Stimulated activated CD8-positive, alpha-beta memory T cell treated with anti-CD3 and anti-CD28 coated beads, Interleukin-15, amount 100 ng/mL, for 4 hours (primary cell): Measurements from ENCODE around the gene CANT1.
A peak's percentile ranks its signal among the peaks of the same experiment; 100 is the strongest.
"Not testable (repeated sequence)": the region's sequence is repeated elsewhere in the genome, so short reads cannot be mapped to it uniquely, and the experiment has no call there.

Experiments
- DNase-seq, 2 donors: peaks; one replicate each; pipeline ENCODE4 v3.0.0-alpha.2; 2020; ENCODE audit warnings: low read depth in 2 of 2

CANT1 gene

DNA sequence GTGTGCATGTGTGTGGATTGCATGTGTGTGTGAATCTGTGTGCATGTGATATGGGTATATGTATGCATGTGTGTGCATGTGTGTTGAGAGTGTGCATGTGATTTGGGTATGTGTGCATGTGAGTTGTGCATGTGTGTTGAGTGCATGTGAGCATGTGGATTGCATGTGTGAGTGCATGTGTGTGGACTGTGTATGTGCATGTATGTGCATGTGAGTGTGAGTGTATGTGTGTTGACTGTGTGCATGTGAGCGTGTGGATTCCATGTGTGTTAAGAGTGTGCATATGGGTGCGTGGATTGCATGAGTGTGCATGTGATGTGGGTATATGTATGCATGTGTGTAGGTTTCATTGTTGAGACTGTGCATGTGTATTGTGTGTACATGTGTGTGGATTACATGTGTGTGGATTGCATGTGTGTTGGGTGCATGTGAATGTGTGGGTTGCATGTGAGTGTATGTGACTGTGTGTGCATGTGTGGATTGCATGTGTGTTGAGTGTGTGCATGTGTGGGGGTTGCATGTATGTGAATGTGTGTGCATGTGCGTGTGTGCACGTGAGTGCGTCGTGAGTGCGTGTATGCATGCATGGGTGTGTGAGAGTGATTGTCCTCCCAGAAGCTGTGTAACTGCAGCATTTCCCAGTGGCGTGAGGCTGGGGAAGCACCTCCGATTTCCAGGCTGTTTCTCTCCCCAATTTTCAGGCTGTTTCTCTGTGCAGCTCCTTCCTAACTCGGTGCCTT, 33.8 kb upstream of the CANT1 start:
- DNase-seq, result no peak

DNA sequence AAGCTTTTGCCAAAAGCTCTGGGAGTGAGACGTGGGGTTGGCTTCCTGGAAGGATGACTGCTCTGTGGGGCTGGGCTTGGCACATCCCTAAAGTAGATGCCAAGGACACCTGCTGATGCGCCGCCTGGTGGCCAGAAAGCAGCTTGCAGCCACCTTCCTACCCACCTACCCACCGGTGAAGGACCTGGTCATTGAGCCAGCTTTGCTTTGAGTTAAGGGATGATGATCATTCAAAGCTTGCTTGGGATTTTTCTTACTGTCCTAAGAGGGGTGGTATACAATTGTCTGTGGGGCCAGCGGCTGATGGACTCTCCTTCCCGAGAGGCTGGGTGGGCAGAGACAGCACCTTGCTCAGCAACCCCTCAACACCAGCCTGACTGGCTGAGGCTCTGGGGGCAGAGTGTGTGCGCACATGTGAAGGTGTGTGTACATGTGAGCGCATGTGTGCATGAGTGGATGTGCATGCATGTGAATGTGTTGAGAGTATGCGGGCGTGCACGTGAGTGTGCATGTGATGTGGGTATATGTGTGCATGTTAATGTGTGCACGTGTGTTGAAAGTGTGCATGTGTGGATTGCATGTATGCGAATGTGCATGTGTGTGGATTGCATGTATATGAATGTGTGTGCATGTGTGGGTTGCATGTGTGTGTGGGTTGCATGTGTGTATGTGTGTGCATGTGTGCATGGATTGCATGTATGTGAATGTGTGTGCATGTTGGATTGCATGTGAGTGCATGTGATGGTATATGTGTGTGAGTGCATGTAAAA, 33.0 kb upstream of the CANT1 start:
- DNase-seq, result peak; percentile 23 to 24

- DNase-seq, result no peak
Measured at GRCh38 chr17:79041723-79042420, 32.3 kb upstream of the CANT1 start.

- no peak for DNase-seq
Measured at GRCh38 chr17:79041041-79041570, 31.5 kb upstream of the CANT1 start.

GRCh38 chr17:79039886-79040285, 30.3 kb upstream of the CANT1 start:
- DNase-seq, result no peak

- no peak for DNase-seq
Measured at GRCh38 chr17:79039171-79039570, 29.6 kb upstream of the CANT1 start.

DNA sequence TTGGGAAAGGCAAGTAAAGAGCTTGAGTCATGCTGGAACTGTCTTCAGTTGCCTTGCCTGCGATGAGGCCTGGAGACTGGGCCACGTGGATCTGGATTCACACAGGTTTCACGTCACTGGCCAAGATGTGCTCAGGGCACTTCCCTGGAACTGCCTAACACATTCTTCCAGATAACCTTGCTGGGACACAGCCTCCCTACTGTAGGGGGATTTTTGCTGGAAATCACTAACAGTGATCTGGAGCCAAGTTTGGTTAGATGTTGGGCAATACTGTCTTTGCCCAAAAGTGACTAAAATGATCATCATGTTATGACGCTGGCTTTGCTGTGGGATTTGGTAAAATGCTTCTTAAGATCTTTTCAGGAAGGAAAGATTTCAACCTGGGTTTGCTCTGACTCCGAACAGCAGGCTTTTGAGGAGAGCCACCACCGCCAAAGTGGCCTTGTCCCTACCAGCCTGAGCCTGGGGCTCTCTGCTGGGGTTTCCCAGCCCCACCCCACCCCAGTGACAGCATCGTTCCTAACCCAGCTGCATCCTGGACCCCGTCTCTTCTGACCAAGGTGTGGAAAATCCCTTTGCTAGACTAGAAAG, 29.1 kb upstream of the CANT1 start:
- no peak for DNase-seq

DNA sequence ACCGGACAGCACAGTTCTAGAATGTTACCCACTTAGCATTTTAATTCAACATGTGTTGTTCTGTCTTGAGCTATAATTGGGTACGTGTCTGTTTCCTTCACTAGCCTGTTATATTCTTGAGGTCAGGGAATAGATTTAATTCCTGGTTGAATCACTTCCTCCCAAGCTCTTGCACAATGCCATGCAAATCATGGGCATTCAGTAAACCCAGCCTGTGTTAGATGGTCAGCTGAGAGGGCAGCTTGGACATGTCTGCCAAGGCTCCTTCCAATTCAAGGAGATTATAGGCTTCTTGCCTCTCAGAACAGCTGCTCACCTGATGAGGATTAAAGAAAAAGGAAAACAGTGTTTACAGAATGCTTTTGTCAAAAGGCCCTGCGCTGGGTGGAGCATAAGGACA, 27.0 kb upstream of the CANT1 start:
- no peak for DNase-seq

DNA sequence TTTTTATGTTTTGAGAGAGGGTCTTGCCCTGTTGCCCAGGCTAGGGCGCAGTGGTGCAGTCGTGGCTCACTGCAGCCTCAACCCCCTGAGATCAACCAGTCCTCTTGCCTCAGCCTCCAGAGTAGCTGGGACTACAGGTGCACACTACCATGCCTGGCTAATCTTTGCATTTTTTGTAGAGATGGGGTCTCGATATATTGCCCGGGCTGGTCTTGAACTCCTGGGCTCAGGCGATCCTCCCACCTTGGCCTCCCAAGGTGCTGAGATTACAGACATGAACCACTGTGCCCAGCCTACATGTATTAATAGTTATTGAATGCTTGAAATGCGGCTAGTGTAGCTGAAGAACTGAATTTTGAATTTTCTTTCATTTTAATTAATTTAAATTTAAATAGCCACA, 26.6 kb upstream of the CANT1 start:
- DNase-seq, result no peak

- DNase-seq, result no peak
Measured at GRCh38 chr17:79035686-79036085, 26.1 kb upstream of the CANT1 start.

DNA sequence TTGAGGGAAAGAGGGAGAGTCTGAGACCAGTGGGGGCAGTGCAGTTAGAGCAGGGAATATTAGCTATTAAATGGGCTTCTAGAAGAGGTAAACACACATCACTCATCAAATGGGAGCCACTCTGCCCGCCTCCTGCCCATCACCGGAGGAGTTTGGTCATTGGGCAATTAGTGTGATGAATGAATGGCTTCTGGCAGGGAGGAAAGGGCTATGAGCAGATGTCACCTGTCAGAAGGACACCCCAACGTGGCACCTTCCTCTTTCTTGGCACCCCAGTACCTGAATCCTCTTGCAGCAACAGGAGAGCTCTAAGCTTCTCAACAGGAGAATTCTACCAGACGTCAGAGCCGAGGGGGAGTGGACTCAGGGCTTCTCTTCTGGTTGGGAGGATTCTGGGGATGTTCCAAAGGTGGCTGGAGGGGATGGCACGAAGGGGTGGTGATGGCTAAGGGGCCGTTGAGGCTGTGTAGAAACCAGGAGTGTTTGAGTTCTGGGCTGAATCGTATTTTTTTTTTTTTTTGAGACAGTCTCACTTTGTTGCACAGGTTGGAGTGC, 25.4 kb upstream of the CANT1 start:
- DNase-seq, result no peak

- no peak for DNase-seq
Measured at GRCh38 chr17:79033741-79034501, 24.4 kb upstream of the CANT1 start.

GRCh38 chr17:79033046-79033616, 23.6 kb upstream of the CANT1 start:
- no peak for DNase-seq

GRCh38 chr17:79031996-79032875, 22.7 kb upstream of the CANT1 start:
- DNase-seq, result no peak

DNA sequence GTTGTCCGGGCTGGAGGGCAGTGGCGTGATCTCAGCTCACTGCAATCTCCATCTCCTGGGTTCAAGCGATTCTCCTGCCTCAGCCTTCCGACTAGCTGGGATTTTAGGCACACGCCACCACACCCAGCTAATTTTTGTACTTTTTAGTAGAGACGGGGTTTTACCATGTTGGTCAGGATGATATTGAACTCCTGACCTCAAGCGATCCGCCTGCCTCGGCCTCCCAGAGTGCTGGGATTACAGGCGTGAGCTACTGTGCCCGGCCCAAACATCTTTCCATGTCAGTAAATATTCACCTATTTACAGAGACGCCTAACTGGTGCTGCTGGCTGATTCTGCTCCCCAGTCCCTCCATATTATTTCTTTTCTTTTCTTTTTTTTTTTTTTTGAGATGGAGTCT, 21.1 kb upstream of the CANT1 start:
- not testable (repeated sequence) for DNase-seq

- no peak for DNase-seq
Measured at GRCh38 chr17:79029327-79030009, 19.9 kb upstream of the CANT1 start.

GRCh38 chr17:79028496-79029326, 19.1 kb upstream of the CANT1 start:
- DNase-seq, result no peak

DNA sequence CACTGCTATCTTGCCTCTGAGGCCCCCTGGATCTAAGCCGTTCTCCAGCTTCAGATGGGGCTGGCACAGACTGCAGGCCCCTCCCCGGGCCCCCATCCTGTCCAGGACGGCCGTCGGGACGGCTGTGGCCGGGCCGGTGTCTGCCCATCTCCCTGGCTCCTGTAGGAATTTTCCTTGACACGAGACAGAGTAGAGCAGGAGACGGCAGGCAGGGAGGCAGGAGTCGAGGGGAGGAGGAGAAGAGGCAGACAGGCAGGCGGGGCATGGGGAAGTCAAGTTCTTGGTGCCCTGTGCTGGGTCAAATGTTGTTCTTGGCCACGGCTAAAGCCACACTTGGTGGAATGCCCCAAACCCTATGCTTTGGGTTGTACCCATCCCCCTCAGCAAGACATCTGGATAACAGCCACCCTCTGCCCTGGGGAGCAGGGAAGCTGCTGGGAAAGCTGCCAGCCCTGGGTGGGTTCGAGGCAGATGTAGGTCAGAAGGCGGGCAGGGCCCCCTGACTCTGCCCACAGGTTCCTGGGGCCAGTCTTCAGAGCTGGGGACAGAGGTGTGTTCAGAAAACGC, 18.4 kb upstream of the CANT1 start:
- no peak for DNase-seq
